Panc1 (cell line): ENCODE measurements around the gene ATP5ME. TPM values are rescaled to one million over a fixed set of nuclear protein-coding genes. Genes with fewer than 3 reads are reported as not detected.

Source experiments
- ATAC-seq: fragments of 200-7000 bp; cut with Tn5 transposase; 2 replicates; pipeline ENCODE4 v1.9.1; 2020; ENCODE audit warnings: mild to moderate bottlenecking, moderate library complexity
- BruUV-seq: library from RNA; stranded (reverse); fragments of 400-500 nt; replicated peaks from 2 replicates; lab custom pipeline; 2021; lab: Mats Ljungman, UMichigan
- CTCF ChIA-PET: fragments of 300-600 bp; sonication (Branson Sonifier 250); formaldehyde crosslinking; loops from one replicate; lab custom pipeline; 2022; ENCODE audit warnings: antibody characterized with exemption; lab: Charles Lee
- POLR2A ChIA-PET: fragments of 300-600 bp; sonication (Branson Sonifier 250); formaldehyde crosslinking; loops from one replicate; lab custom pipeline; 2022; ENCODE audit warnings: antibody characterized with exemption; lab: Charles Lee
- DNase-seq: peaks from one replicate; pipeline ENCODE4 v3.0.0-alpha.2; 2010; ENCODE audit warnings: low read depth, low spot score
- H3K27ac ChIP-seq: 2 replicates; pipeline ENCODE4 v1.5.1; 2011; ENCODE audit warnings: mild to moderate bottlenecking, low read length, inconsistent platforms
- H3K27me3 ChIP-seq: fragments of 200-500 bp; sonication (Bioruptor generic); 2 replicates; pipeline ENCODE4 v1.6.0; 2014; ENCODE audit warnings: low read length, inconsistent platforms; ENCODE audit not compliant: control insufficient read depth, insufficient read depth
- H3K36me3 ChIP-seq: fragments of 200-500 bp; sonication (Bioruptor generic); 2 replicates; pipeline ENCODE4 v1.5.1; 2014; ENCODE audit warnings: inconsistent platforms, mild to moderate bottlenecking, low read length, moderate library complexity; ENCODE audit not compliant: control insufficient read depth, insufficient read depth
- H3K4me1 ChIP-seq: 2 replicates; pipeline ENCODE4 v1.5.1; 2011; ENCODE audit warnings: inconsistent platforms, mild to moderate bottlenecking, low read length, moderate library complexity; ENCODE audit not compliant: control insufficient read depth, insufficient read depth
- H3K4me3 ChIP-seq, 2 experiments: 2 replicates each; pipeline ENCODE4 v1.5.1; 2011 to 2012; ENCODE audit warnings: low read depth in 2 of 2, low read length in 2 of 2, mild to moderate bottlenecking in 2 of 2, inconsistent platforms in 1 of 2, moderate library complexity in 1 of 2
- H3K9me3 ChIP-seq: fragments of 200-500 bp; sonication (Bioruptor generic); 2 replicates; pipeline ENCODE4 v1.5.1; 2014; ENCODE audit warnings: low read depth, mild to moderate bottlenecking, inconsistent platforms, low read length, moderate library complexity; ENCODE audit not compliant: control insufficient read depth, insufficient read depth
- POLR2AphosphoS5 ChIP-seq: IDR thresholded peaks from 2 replicates; pipeline ENCODE4 v1.6.1; 2012; ENCODE audit warnings: mild to moderate bottlenecking, low read depth, low read length, moderate library complexity
- SIN3A ChIP-seq: IDR thresholded peaks from 2 replicates; pipeline ENCODE4 v1.6.1; 2012; ENCODE audit warnings: low read depth, mild to moderate bottlenecking, low read length, moderate library complexity, borderline replicate concordance; ENCODE audit not compliant: insufficient read depth
- TCF7L2 ChIP-seq: IDR thresholded peaks from 2 replicates; pipeline ENCODE4 v1.6.1; 2011; ENCODE audit warnings: mild to moderate bottlenecking, low read depth, low read length, inconsistent platforms
- in situ Hi-C: cut with HindIII; loops from 2 replicates; pipeline ENCODE4 v1.10.0; 2016; ENCODE audit warnings: low sequenced_read_pairs, low pct_unique_long_range_greater_than_20kb
- intact Hi-C: fragments of 100-400 bp; cut with micrococcal nuclease; formaldehyde crosslinking; loops from one replicate; pipeline ENCODE4 v1.10.0; 2022; ENCODE audit not compliant: unreplicated experiment
- total RNA-seq: library from RNA; stranded (reverse); gene quantifications from one replicate; pipeline ENCODE4 v1.2.1, GENCODE V29; 2021; ENCODE audit not compliant: unreplicated experiment
- TF ChIP-seq, protein P1 (sequence below), 2 experiments: IDR thresholded peaks; 2 replicates each; pipeline ENCODE4 v1.6.1; 2011 to 2012; ENCODE audit warnings: low read depth in 2 of 2, control low read depth in 1 of 2, low read length in 1 of 2, mild to moderate bottlenecking in 1 of 2, moderate library complexity in 1 of 2; ENCODE audit not compliant: insufficient read depth in 1 of 2
- TF ChIP-seq, protein P2 (sequence below): fragments of 450-650 bp; IDR thresholded peaks from 2 replicates; pipeline ENCODE4 v1.5.1; 2017; ENCODE audit warnings: mild to moderate bottlenecking

ATP5ME gene
- total RNA-seq, 1 experiment from 2014 or later, result 257 TPM

DNA sequence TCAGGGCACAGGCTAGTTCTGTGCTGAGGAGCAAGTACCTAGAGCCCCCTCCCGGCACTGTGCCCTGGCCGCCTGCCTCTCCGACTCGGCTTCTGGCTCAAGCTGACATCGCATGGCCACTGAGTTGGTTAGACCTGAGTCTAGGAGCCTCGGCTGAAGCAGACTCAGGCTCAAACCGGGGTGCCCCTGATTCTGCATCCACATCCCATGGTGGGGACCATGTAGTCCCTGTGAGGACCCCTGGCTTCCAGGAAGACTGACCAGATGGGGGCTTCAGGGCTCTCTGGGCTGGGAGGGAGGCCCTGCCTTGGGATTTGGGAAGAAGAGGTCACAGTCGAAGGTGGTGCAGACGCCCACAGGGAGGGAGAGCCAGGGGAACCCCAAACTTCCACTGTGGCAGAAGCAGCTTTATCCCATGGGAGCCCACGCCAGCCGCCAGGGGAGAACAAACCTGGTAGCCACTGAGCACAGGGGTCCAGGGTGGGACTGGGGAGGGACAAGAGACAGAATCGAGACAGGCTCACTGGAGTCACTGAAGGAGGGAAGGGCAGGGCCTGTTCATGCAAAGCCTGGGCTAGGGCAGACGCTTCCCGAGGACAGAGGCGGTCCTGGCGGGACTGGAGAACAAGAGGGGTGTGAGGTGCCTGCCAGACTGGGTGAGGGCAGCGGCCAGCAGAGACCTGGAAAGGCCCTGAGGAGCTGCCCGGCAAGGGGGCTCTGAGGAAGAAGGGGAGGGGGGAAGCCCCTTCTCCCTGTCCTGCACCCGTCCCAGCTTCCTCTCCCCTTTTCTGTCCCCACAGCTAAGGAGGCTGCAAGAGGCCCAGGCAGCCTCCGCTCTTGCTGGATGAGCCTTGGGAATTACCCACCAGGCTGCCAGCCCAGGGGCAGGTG, 47.6 kb downstream of the ATP5ME start:
- CTCF ChIA-PET, result interaction anchor here (0.7 kb wide), 1 partner anchor 24 kb away, joined by 4 read pairs; no protein-coding TSS in a partner anchor
- no peaks in the 10 kb centered on the region for H3K4me1 ChIP-seq
- H3K9me3 ChIP-seq, result no peaks in the 10 kb centered on the region
- H3K27ac ChIP-seq, result no peak overlapping the region
- ATAC-seq (0 out of 2 replicates have a peak, but pooled peaks have one; percentile 27), DNase-seq (no peak)
- H3K4me3 ChIP-seq, result no peak overlapping the region
- H3K36me3 ChIP-seq, result no peaks in the 10 kb centered on the region
- in situ Hi-C loops, result no loop called here
- BruUV-seq, result no TSS peak
- no peaks in the 10 kb centered on the region for H3K27me3 ChIP-seq
- intact Hi-C loops, result no loop called here
- POLR2A ChIA-PET, result no interaction called here
- TF ChIP-seq, protein P1, sequence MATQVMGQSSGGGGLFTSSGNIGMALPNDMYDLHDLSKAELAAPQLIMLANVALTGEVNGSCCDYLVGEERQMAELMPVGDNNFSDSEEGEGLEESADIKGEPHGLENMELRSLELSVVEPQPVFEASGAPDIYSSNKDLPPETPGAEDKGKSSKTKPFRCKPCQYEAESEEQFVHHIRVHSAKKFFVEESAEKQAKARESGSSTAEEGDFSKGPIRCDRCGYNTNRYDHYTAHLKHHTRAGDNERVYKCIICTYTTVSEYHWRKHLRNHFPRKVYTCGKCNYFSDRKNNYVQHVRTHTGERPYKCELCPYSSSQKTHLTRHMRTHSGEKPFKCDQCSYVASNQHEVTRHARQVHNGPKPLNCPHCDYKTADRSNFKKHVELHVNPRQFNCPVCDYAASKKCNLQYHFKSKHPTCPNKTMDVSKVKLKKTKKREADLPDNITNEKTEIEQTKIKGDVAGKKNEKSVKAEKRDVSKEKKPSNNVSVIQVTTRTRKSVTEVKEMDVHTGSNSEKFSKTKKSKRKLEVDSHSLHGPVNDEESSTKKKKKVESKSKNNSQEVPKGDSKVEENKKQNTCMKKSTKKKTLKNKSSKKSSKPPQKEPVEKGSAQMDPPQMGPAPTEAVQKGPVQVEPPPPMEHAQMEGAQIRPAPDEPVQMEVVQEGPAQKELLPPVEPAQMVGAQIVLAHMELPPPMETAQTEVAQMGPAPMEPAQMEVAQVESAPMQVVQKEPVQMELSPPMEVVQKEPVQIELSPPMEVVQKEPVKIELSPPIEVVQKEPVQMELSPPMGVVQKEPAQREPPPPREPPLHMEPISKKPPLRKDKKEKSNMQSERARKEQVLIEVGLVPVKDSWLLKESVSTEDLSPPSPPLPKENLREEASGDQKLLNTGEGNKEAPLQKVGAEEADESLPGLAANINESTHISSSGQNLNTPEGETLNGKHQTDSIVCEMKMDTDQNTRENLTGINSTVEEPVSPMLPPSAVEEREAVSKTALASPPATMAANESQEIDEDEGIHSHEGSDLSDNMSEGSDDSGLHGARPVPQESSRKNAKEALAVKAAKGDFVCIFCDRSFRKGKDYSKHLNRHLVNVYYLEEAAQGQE (IDR thresholded peaks at IDR 0.05; ENCODE audit: insufficient read depth in 1 of 2, low read depth in 2 of 2, low read length in 1 of 2), result no peak
- TF ChIP-seq TCF7L2 (no peak), POLR2AphosphoS5 (no peak), SIN3A (no peak)
- TF ChIP-seq, protein P2, sequence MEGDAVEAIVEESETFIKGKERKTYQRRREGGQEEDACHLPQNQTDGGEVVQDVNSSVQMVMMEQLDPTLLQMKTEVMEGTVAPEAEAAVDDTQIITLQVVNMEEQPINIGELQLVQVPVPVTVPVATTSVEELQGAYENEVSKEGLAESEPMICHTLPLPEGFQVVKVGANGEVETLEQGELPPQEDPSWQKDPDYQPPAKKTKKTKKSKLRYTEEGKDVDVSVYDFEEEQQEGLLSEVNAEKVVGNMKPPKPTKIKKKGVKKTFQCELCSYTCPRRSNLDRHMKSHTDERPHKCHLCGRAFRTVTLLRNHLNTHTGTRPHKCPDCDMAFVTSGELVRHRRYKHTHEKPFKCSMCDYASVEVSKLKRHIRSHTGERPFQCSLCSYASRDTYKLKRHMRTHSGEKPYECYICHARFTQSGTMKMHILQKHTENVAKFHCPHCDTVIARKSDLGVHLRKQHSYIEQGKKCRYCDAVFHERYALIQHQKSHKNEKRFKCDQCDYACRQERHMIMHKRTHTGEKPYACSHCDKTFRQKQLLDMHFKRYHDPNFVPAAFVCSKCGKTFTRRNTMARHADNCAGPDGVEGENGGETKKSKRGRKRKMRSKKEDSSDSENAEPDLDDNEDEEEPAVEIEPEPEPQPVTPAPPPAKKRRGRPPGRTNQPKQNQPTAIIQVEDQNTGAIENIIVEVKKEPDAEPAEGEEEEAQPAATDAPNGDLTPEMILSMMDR, result no peak

DNA sequence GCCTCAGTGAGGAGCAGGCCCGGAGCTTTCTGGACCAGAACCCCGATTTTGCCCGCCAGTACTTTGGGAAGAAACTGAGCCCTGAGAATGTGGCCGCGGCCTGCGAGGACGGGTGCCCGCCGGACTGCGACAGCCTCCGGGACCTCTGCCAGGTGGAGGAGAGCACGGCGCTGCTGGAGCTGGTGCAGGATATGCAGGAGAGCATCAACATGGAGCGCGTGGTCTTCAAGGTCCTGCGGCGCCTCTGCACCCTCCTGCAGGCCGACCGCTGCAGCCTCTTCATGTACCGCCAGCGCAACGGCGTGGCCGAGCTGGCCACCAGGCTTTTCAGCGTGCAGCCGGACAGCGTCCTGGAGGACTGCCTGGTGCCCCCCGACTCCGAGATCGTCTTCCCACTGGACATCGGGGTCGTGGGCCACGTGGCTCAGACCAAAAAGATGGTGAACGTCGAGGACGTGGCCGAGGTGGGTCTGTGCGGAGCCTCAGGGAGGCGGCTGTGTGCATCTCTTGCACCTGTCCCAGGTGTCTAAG, 48.4 kb downstream of the ATP5ME start:
- H3K27me3 ChIP-seq, result no peaks in the 10 kb centered on the region; the same call in 1 of the 2 replicates
- intact Hi-C loops, result no loop called here
- no peak for ATAC-seq
- H3K4me3 ChIP-seq, result no peak overlapping the region
- ChIA-PET CTCF (no interaction called here), POLR2A (no interaction called here)
- H3K9me3 ChIP-seq, result no peaks in the 10 kb centered on the region
- in situ Hi-C loops, result no loop called here
- no TSS peak for BruUV-seq
- no peak for DNase-seq
- no peaks in the 10 kb centered on the region for H3K36me3 ChIP-seq
- H3K4me1 ChIP-seq, result no peaks in the 10 kb centered on the region
- TF ChIP-seq, protein P2, result no peak
- no peak for TF ChIP-seq TCF7L2
- TF ChIP-seq SIN3A, result no peak
- TF ChIP-seq, protein P1 (IDR thresholded peaks at IDR 0.05; ENCODE audit: insufficient read depth in 1 of 2, low read depth in 2 of 2, low read length in 1 of 2), result no peak
- TF ChIP-seq POLR2AphosphoS5, result no peak
- no peak overlapping the region for H3K27ac ChIP-seq
